Activated naive CD8-positive, alpha-beta T cell treated with anti-CD3 and anti-CD28 coated beads, Interleukin-2, amount 10 ng/mL, durations not matched to agents 7 days and 5 days (primary cell): ENCODE data around the gene MYADML2. TPM values are rescaled to one million over a fixed set of nuclear protein-coding genes. Genes with fewer than 3 reads are reported as not detected.

Source experiments
- ATAC-seq: fragments of 150-1000 bp; cut with Tn5 transposase; one replicate; pipeline ENCODE4 v1.10.0; 2021; ENCODE audit warnings: low read depth, moderate library complexity
- POLR2A ChIA-PET: fragments of 350-600 bp; sonication (Branson Sonifier 250); formaldehyde crosslinking; loops from one replicate; lab custom pipeline; 2021; ENCODE audit warnings: antibody characterized with exemption; lab: Charles Lee
- DNase-seq: peaks from one replicate; pipeline ENCODE4 v3.0.0; 2021
- H3K27ac Mint-ChIP-seq: one replicate; pipeline ENCODE4 v1.8.0; 2022; ENCODE audit warnings: mild to moderate bottlenecking, mixed read lengths
- H3K27me3 Mint-ChIP-seq: one replicate; pipeline ENCODE4 v1.8.0; 2022; ENCODE audit warnings: mild to moderate bottlenecking, moderate library complexity, mixed read lengths
- H3K36me3 Mint-ChIP-seq: one replicate; pipeline ENCODE4 v1.8.0; 2021; ENCODE audit warnings: mild to moderate bottlenecking, mixed read lengths
- H3K4me1 Mint-ChIP-seq: one replicate; pipeline ENCODE4 v1.8.0; 2021; ENCODE audit warnings: mixed read lengths
- H3K4me3 Mint-ChIP-seq: one replicate; pipeline ENCODE4 v1.8.0; 2022; ENCODE audit warnings: mild to moderate bottlenecking, moderate library complexity, mixed read lengths
- H3K9me3 Mint-ChIP-seq: one replicate; pipeline ENCODE4 v1.8.0; 2021; ENCODE audit warnings: mixed read lengths
- total RNA-seq, 2 experiments: library from RNA; stranded (reverse); gene quantifications; one replicate each; pipeline ENCODE4 v1.2.3, GENCODE V29; 2021

Gene MYADML2, protein sequence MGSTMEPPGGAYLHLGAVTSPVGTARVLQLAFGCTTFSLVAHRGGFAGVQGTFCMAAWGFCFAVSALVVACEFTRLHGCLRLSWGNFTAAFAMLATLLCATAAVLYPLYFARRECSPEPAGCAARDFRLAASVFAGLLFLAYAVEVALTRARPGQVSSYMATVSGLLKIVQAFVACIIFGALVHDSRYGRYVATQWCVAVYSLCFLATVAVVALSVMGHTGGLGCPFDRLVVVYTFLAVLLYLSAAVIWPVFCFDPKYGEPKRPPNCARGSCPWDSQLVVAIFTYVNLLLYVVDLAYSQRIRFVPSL
- not detected for total RNA-seq

- peaks cover 11% of the 10 kb centered on the region for H3K27me3 Mint-ChIP-seq
- POLR2A ChIA-PET = no interaction called here
- H3K36me3 Mint-ChIP-seq = no peaks in the 10 kb centered on the region
- H3K27ac Mint-ChIP-seq = no peak within 1 kb of the TSS
- no peaks in the 10 kb centered on the region for H3K9me3 Mint-ChIP-seq
- no peak within 1 kb of the TSS for H3K4me3 Mint-ChIP-seq
- no peak for ATAC-seq
- no peak for DNase-seq
- H3K4me1 Mint-ChIP-seq = no peaks in the 10 kb centered on the region
Measured at GRCh38 chr17:81947189-81947588, at the start of gene MYADML2. TSS of gene MYADML2 (minus strand) at chr17:81947233. CDS start at chr17:81941741, 5,492 bp downstream.

DNA sequence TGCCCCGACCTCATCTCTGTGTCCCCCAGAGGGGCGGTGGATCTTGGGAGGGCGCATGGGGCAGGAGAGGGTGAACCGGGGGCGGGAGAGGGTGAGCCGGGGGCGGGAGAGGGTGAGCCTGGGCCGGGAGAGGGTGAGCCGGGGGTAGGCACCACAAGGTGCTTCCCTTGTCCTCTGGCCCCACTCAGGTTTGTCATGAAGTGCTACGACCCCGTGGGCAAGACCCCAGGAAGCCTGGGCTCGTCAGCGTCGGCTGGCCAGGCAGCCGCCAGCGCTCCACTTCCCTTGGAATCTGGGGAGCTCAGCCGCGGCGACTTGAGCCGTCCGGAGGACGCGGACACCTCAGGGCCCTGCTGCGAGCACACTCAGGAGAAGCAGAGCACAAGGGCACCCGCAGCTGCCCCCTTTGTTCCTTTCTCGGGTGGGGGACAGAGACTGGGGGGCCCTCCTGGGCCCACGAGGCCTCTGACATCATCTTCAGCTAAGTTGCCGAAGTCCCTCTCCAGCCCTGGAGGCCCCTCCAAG is 49.3 kb upstream of the MYADML2 start:
- ATAC-seq (no peak), DNase-seq (no peak)
- Mint-ChIP-seq H3K9me3 (no peaks in the 10 kb centered on the region), H3K4me1 (no peaks in the 10 kb centered on the region), H3K36me3 (no peaks in the 10 kb centered on the region), H3K27me3 (no peaks in the 10 kb centered on the region), H3K27ac (no peak overlapping the region), H3K4me3 (no peak overlapping the region)
- POLR2A ChIA-PET = interaction anchor here (1.0 to 1.2 kb wide), 2 partner anchors 26 to 34 kb away, joined by 3 to 6 read pairs; partner anchors contain the start of gene CENPX

DNA sequence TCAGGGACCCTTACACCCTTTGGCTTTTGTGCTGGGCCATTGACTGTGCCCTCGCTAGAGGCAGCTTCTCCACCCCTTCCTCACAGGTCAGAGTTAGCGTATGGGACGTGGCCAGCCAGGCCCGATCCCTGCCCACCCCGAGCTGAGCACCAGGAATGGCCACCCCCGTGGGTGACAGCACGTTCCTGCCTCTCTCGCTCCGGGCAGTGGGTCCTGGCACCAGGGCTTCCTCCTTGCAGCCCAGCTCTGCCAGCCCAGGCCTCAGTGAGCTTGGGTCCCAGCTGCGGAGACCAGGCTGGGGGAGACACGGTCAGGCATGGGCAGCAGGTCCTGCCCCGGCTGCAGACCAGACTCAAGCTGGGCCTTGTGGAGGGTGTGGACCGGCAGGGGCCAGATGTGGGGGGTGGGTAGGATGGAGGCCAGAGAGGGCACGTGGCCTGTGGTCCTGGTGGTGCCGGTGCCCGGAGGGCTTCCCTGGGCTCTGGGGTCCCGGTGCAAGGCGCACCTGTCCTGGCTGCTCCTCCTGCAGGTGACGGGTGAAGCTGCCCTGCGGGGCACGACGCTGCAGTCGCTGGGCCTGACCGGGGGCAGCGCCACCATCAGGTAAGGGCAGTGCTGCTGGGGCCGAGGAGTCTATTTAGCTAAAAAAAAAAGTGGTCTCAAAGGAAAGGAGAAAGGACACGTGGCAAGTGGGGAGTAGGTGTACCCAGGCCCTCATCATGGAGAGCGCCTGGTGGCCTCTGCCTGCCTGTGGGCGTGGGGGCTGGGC is 48.6 kb upstream of the MYADML2 start:
- POLR2A ChIA-PET = interaction anchor here (0.6 kb wide), 1 partner anchor 36 kb away, joined by 3 read pairs; no protein-coding TSS in a partner anchor

DNA sequence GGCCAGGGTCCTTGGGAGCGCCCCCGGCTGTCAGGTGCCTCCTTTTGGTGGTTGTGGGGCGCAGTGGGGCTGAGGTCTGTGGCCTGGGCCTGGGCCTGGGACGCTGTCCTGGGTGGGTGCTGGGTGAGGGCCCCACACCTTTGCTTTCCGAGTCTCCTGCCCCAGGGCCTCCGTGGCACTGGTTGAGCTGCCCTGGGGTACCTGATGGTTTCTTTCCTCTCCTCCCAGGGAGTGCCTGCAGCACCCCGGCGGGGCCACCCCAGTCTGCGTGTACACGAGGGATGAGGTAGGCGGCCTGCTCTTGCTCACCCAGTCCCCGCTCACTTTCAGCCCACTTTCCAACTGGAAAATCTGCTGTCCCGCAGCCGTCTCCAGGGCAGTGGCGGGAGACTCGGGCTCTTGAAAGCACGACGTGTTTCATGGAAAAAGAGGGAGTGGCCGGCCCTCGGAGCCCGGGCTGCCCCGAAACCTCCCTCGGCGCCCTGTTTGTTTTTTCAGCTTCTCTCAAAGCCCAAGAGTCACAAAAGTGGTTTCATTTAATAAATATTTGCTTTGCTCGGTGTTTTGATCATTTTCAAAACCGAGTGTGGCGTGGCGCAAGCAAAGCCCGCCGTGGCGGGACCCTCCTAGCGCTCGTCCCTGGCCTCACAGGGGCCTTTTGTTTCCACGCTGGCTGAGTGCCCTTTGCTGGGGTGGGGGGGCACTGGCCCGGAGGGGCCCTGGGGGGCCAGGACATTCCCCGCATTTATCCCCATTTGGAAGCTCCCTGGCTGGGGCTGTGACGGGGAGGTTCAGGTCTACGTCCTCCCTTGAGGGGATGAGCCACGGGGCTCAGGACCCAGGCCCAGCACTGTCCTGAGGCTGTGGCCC is 47.8 kb upstream of the MYADML2 start:
- POLR2A ChIA-PET = no interaction called here
- Mint-ChIP-seq H3K4me1 (no peaks in the 10 kb centered on the region), H3K36me3 (no peaks in the 10 kb centered on the region), H3K4me3 (no peak overlapping the region), H3K9me3 (no peaks in the 10 kb centered on the region), H3K27me3 (no peaks in the 10 kb centered on the region), H3K27ac (no peak overlapping the region)
- DNase-seq = no peak
- no peak for ATAC-seq

More for the DNA sequence above, 48.6 kb upstream of the MYADML2 start:
- ATAC-seq (no peak), DNase-seq (no peak)
- H3K27ac Mint-ChIP-seq = no peak overlapping the region
- H3K4me3 Mint-ChIP-seq = no peak overlapping the region
- no peaks in the 10 kb centered on the region for H3K9me3 Mint-ChIP-seq
- H3K4me1 Mint-ChIP-seq = no peaks in the 10 kb centered on the region
- H3K36me3 Mint-ChIP-seq = no peaks in the 10 kb centered on the region
- no peaks in the 10 kb centered on the region for H3K27me3 Mint-ChIP-seq

GRCh38 chr17:81993729-81994592 is 46.9 kb upstream of the MYADML2 start:
- DNase-seq = no peak
- POLR2A ChIA-PET = no interaction called here
- no peaks in the 10 kb centered on the region for H3K27me3 Mint-ChIP-seq

GRCh38 chr17:81992306-81993102 is 45.5 kb upstream of the MYADML2 start:
- DNase-seq = no peak
- no peak for ATAC-seq
- H3K4me1 Mint-ChIP-seq = no peaks in the 10 kb centered on the region
- no peak overlapping the region for H3K27ac Mint-ChIP-seq
- H3K9me3 Mint-ChIP-seq = no peaks in the 10 kb centered on the region
- H3K4me3 Mint-ChIP-seq = no peak overlapping the region
- H3K36me3 Mint-ChIP-seq = no peaks in the 10 kb centered on the region
- POLR2A ChIA-PET = no interaction called here
- no peaks in the 10 kb centered on the region for H3K27me3 Mint-ChIP-seq

More at GRCh38 chr17:81993729-81994592, 46.9 kb upstream of the MYADML2 start:
- no peaks in the 10 kb centered on the region for H3K9me3 Mint-ChIP-seq
- no peaks in the 10 kb centered on the region for H3K4me1 Mint-ChIP-seq
- no peak overlapping the region for H3K4me3 Mint-ChIP-seq
- no peak for ATAC-seq
- H3K27ac Mint-ChIP-seq = no peak overlapping the region
- no peaks in the 10 kb centered on the region for H3K36me3 Mint-ChIP-seq

GRCh38 chr17:81991684-81992305 is 44.8 kb upstream of the MYADML2 start:
- Mint-ChIP-seq H3K27me3 (no peaks in the 10 kb centered on the region), H3K9me3 (no peaks in the 10 kb centered on the region), H3K27ac (no peak overlapping the region), H3K4me1 (no peaks in the 10 kb centered on the region), H3K4me3 (no peak overlapping the region), H3K36me3 (no peaks in the 10 kb centered on the region)
- POLR2A ChIA-PET = no interaction called here
- DNase-seq (no peak), ATAC-seq (no peak)

DNA sequence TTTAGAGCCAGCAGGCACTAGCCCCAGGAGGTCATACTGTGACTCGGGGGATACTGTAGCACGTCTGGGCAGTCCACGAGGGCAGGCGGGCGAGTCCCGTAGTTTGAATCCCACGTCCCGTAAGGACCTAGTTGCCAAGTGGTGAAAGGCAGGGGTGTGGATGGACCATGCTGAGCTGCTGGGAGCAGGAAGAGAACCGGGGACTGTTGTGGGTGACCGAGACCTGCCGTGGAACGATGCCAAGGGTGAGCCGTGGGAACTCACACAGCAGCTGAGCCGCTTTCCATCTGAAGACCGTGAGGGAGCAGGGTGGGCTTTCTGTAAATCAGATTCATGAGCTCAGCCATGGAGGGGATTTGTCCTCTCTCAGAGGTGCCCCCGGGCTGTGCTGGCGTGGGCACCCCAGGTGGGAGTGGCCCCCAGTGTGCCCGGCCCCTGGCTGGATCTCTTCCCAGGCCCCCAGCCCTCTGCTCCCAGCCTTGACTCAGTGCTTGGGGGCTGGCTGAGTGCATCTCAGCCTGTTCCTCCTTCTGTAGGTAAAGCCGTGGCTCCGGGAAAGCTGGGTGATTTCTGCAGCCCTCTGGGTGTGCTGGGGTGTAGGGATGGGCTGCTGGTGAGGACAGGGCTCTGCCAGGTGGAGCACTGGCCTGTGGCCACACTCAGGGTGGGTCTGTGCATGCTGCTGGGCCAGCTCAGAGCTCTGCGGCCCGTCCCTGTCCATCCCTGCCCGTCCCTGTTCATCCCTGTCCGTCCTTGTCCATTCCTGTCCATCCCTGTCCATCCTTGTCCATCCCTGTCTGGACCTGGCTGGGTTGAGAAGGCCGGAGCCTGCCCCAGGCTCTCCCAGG is 44.0 kb upstream of the MYADML2 start:
- H3K27me3 Mint-ChIP-seq = no peaks in the 10 kb centered on the region
- POLR2A ChIA-PET = no interaction called here
- H3K36me3 Mint-ChIP-seq = peaks cover 3% of the 10 kb centered on the region
- H3K4me1 Mint-ChIP-seq = peaks cover 2% of the 10 kb centered on the region
- H3K4me3 Mint-ChIP-seq = no peak overlapping the region
- H3K9me3 Mint-ChIP-seq = no peaks in the 10 kb centered on the region
- DNase-seq (no peak), ATAC-seq (no peak)
- H3K27ac Mint-ChIP-seq = no peak overlapping the region

DNA sequence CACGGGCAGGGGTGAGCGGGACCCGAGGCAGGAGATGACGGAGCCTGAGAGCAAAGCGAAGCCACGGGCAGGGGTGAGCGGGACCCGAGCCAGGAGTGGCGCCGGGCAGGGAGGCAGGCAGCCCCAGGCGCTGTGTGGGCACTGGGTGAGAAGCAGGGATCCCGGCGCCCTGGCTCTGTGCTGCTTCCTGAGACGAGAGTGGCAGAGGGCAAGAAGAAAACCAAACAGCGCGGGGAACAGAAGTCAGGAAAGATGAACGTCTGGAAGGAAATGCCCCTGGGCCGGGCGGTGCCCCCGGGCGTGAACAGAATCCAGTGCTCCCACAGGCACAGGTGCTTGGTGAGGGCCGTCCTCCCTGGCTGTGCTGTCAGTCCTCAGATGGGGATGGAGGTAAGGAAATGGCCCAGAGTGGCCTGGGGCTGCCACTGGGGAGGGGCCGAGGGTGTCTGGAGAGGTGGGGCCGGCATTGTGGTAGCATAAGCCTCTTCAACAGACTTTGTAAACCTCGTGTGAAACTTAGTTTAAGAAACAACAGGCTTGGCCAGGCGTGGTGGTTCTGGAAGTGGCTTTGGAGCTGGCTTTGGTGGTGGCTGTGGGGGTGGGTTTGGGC is 40.2 kb upstream of the MYADML2 start:
- peaks cover 13% of the 10 kb centered on the region for H3K36me3 Mint-ChIP-seq
- no peaks in the 10 kb centered on the region for H3K27me3 Mint-ChIP-seq
- peaks cover 2% of the 10 kb centered on the region for H3K4me1 Mint-ChIP-seq
- no peaks in the 10 kb centered on the region for H3K9me3 Mint-ChIP-seq
- DNase-seq = no peak
- no peak overlapping the region for H3K27ac Mint-ChIP-seq
- POLR2A ChIA-PET = no interaction called here
- ATAC-seq = no peak
- no peak overlapping the region for H3K4me3 Mint-ChIP-seq

- Mint-ChIP-seq H3K36me3 (peaks cover 13% of the 10 kb centered on the region), H3K27me3 (no peaks in the 10 kb centered on the region), H3K27ac (no peak overlapping the region), H3K9me3 (no peaks in the 10 kb centered on the region), H3K4me1 (peaks cover 2% of the 10 kb centered on the region), H3K4me3 (no peak overlapping the region)
- POLR2A ChIA-PET = no interaction called here
- DNase-seq = no peak
- no peak for ATAC-seq
Measured at GRCh38 chr17:81986606-81987005, 39.6 kb upstream of the MYADML2 start.
